Neural progenitor cell (in vitro differentiated cells): ENCODE measurements around the gene E2F3. TPM values are rescaled to one million over a fixed set of nuclear protein-coding genes. Genes with fewer than 3 reads are reported as not detected.

ENCODE experiments used
- DNase-seq: peaks from one replicate; pipeline ENCODE4 v3.0.0-alpha.2; 2016; ENCODE audit warnings: low spot score
- H2AFZ ChIP-seq: fragments of 200-600 bp; sonication (generic); replicated peaks from 2 replicates; pipeline ENCODE4 v1.6.1; 2016; ENCODE audit warnings: antibody characterized with exemption
- H3F3A ChIP-seq: fragments of 200-600 bp; sonication (generic); 2 replicates; pipeline ENCODE4 v1.6.1; 2016; ENCODE audit warnings: antibody characterized with exemption, low read depth
- H3K27ac ChIP-seq: fragments of 200-600 bp; sonication (generic); 2 replicates; pipeline ENCODE4 v1.5.1; 2016; ENCODE audit warnings: mild to moderate bottlenecking
- H3K27me3 ChIP-seq: fragments of 200-600 bp; sonication (generic); 2 replicates; pipeline ENCODE4 v1.6.1; 2016; ENCODE audit warnings: mild to moderate bottlenecking, moderate library complexity
- H3K36me3 ChIP-seq: fragments of 200-600 bp; sonication (generic); 2 replicates; pipeline ENCODE4 v1.5.1; 2016
- H3K4me1 ChIP-seq: fragments of 200-600 bp; sonication (generic); 2 replicates; pipeline ENCODE4 v1.6.1; 2016; ENCODE audit warnings: mixed run types
- H3K4me2 ChIP-seq: fragments of 200-600 bp; sonication (generic); 2 replicates; pipeline ENCODE4 v1.6.1; 2016
- H3K4me3 ChIP-seq: fragments of 200-600 bp; sonication (generic); 2 replicates; pipeline ENCODE4 v1.5.1; 2016
- H3K79me2 ChIP-seq: fragments of 200-600 bp; sonication (generic); 2 replicates; pipeline ENCODE4 v1.6.1; 2016; ENCODE audit warnings: low read depth
- H3K9ac ChIP-seq: fragments of 200-600 bp; sonication (generic); 2 replicates; pipeline ENCODE4 v1.6.1; 2016
- H3K9me3 ChIP-seq: fragments of 200-600 bp; sonication (generic); 2 replicates; pipeline ENCODE4 v1.5.1; 2016; ENCODE audit warnings: low read depth
- H4K20me1 ChIP-seq: fragments of 200-600 bp; sonication (generic); 2 replicates; pipeline ENCODE4 v1.6.1; 2016; ENCODE audit warnings: low read depth
- H3K27ac Mint-ChIP-seq: 3 replicates; pipeline ENCODE4 v1.8.0; 2021; ENCODE audit warnings: mixed read lengths
- H3K27me3 Mint-ChIP-seq: 2 replicates; pipeline ENCODE4 v1.8.0; 2022; ENCODE audit warnings: low read depth, mild to moderate bottlenecking, inconsistent platforms, moderate library complexity, mixed read lengths; ENCODE audit not compliant: insufficient read depth
- H3K36me3 Mint-ChIP-seq: 3 replicates; pipeline ENCODE4 v1.8.0; 2021; ENCODE audit warnings: mixed read lengths
- H3K4me1 Mint-ChIP-seq: 3 replicates; pipeline ENCODE4 v1.8.0; 2021; ENCODE audit warnings: mixed read lengths
- H3K4me3 Mint-ChIP-seq: 3 replicates; pipeline ENCODE4 v1.8.0; 2021; ENCODE audit warnings: mild to moderate bottlenecking, moderate library complexity, mixed read lengths
- H3K9me3 Mint-ChIP-seq: 3 replicates; pipeline ENCODE4 v1.8.0; 2020; ENCODE audit warnings: mixed read lengths
- EZH2 ChIP-seq: fragments of 200-600 bp; sonication (generic); IDR thresholded peaks from 2 replicates; pipeline ENCODE4 v1.6.1; 2017; ENCODE audit warnings: antibody characterized with exemption, mild to moderate bottlenecking, moderate library complexity
- EZH2phosphoT487 ChIP-seq: fragments of 200-600 bp; sonication (generic); IDR thresholded peaks from 2 replicates; pipeline ENCODE4 v1.6.1; 2017; ENCODE audit warnings: antibody characterized with exemption
- total RNA-seq: library from RNA; depleted of rRNA; stranded (reverse); fragments of >200 nt; gene quantifications from 2 replicates; pipeline ENCODE4 v1.2.3, GENCODE V29; 2015; ENCODE audit warnings: low replicate concordance
- TF ChIP-seq, protein P1 (sequence below): fragments of 200-600 bp; sonication (generic); IDR thresholded peaks from 2 replicates; pipeline ENCODE4 v1.5.1; 2017; ENCODE audit warnings: antibody characterized with exemption, mild to moderate bottlenecking

Gene E2F3
- total RNA-seq, 1 donor from 2014 or later = 35.7 TPM

DNA sequence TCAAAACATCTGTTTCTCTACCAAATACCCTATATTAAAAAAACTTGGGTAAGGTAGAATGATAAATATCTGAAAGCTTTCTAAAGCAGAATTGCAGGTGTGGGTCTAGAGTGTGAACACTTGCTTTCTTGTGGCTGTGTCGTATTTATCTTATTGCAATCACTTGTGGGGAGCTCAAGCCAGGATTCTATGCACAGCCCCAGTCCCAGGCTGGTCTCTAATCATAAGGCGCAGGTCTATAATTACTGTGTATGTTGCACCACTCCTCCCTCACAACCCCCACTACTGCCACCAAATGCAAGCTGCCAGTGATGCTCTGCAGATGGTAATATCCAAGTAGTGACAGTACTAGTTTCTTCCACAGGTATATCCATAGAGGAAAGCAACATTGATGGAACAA lies 2.2 kb upstream of the E2F3 start:
- no peak for TF ChIP-seq EZH2phosphoT487
- TF ChIP-seq, protein P1, sequence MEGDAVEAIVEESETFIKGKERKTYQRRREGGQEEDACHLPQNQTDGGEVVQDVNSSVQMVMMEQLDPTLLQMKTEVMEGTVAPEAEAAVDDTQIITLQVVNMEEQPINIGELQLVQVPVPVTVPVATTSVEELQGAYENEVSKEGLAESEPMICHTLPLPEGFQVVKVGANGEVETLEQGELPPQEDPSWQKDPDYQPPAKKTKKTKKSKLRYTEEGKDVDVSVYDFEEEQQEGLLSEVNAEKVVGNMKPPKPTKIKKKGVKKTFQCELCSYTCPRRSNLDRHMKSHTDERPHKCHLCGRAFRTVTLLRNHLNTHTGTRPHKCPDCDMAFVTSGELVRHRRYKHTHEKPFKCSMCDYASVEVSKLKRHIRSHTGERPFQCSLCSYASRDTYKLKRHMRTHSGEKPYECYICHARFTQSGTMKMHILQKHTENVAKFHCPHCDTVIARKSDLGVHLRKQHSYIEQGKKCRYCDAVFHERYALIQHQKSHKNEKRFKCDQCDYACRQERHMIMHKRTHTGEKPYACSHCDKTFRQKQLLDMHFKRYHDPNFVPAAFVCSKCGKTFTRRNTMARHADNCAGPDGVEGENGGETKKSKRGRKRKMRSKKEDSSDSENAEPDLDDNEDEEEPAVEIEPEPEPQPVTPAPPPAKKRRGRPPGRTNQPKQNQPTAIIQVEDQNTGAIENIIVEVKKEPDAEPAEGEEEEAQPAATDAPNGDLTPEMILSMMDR = no peak
- TF ChIP-seq EZH2 = no peak
- Histone ChIP-seq H3K27me3 (no peaks in the 10 kb centered on the region), H3K9ac (no peak overlapping the region), H4K20me1 (peaks cover 4% of the 10 kb centered on the region), H3K79me2 (peaks cover 28% of the 10 kb centered on the region), H3K4me2 (no peak overlapping the region), H3K4me1 (no peaks in the 10 kb centered on the region), H3K4me3 (no peak overlapping the region), H2AFZ (no peak overlapping the region), H3K9me3 (no peaks in the 10 kb centered on the region), H3K36me3 (no peaks in the 10 kb centered on the region), H3K27ac (no peak overlapping the region), H3F3A (peaks cover 15% of the 10 kb centered on the region)
- Mint-ChIP-seq H3K27ac (no peak overlapping the region), H3K36me3 (no peaks in the 10 kb centered on the region), H3K4me1 (peaks cover 12% of the 10 kb centered on the region), H3K9me3 (no peaks in the 10 kb centered on the region), H3K4me3 (no peak overlapping the region), H3K27me3 (peaks cover 6% of the 10 kb centered on the region)
- no peak for DNase-seq

DNA sequence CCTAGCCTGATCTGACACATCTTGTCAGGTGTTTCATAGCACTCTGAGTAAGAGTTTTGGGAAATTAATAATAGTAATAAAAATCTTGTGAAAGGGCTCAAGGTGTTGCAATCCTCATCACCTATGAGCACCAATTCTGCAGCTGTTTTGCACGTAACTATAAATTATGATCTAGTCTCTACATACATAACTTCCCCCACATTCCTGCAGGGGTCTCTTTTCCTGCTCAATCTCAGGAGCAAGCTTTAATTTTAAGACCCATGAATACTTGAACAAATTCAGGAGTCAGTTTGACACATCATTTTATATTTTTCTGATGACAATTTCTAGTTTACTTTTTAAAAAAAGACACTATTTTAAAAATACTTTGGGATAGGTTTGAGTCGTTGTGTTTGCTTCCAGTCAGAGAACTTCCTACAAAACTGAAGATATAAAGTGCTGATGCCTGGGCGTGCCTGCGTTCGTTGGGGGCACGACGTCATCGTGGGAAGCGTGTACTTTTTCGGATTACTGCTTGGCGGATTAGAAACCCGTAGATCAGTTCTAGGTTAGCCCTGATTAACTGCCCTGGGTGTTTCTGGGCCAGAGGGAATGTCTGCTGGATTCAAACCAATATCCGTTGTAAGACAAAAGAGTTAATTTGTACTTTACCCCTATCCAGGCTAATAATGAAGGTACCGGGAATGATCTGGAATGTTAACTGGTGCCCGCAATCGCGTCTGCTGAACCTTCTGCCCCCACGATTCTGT lies 1.0 kb upstream of the E2F3 start:
- peaks cover 3% of the 10 kb centered on the region for H3K36me3 Mint-ChIP-seq
- H3K4me3 Mint-ChIP-seq = peak overlapping the region; percentile 90
- Histone ChIP-seq H2AFZ (peak overlapping the region; percentile 54), H3K27ac (no peak overlapping the region), H3K4me2 (peak overlapping the region; percentile 76), H3K9me3 (no peaks in the 10 kb centered on the region), H3K79me2 (peaks cover 39% of the 10 kb centered on the region), H3K36me3 (no peaks in the 10 kb centered on the region), H3K4me3 (peak overlapping the region; percentile 50), H3K27me3 (no peaks in the 10 kb centered on the region), H4K20me1 (peaks cover 15% of the 10 kb centered on the region), H3K9ac (no peak overlapping the region), H3K4me1 (no peaks in the 10 kb centered on the region), H3F3A (peaks cover 15% of the 10 kb centered on the region)
- H3K27me3 Mint-ChIP-seq = peaks cover 6% of the 10 kb centered on the region
- peaks cover 18% of the 10 kb centered on the region for H3K4me1 Mint-ChIP-seq
- peak; percentile 16 for DNase-seq
- H3K27ac Mint-ChIP-seq = peak overlapping the region; percentile 8
- no peaks in the 10 kb centered on the region for H3K9me3 Mint-ChIP-seq
- no peak for TF ChIP-seq EZH2
- TF ChIP-seq, protein P1 = peak; percentile 55

DNA sequence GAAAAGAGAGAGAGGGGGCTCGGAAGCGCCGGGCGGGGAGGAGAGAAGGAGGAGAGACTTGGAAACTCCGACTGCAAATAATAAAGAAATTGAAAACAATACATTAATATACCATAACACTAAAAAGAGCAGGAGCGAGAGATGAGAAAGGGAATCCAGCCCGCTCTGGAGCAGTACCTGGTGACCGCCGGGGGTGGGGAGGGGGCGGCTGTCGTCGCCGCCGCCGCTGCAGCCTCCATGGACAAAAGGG lies 338 bp downstream of the E2F3 start:
- H4K20me1 ChIP-seq = peaks cover 28% of the 10 kb centered on the region
- Mint-ChIP-seq H3K27ac (peak overlapping the region; percentile 97), H3K4me3 (peak overlapping the region; percentile 90), H3K9me3 (no peaks in the 10 kb centered on the region), H3K4me1 (peaks cover 18% of the 10 kb centered on the region), H3K36me3 (peaks cover 11% of the 10 kb centered on the region), H3K27me3 (peaks cover 6% of the 10 kb centered on the region)
- peaks cover 15% of the 10 kb centered on the region for H3F3A ChIP-seq
- peak overlapping the region; percentile 97 for H3K9ac ChIP-seq
- DNase-seq = no peak
- peak overlapping the region; percentile 94 for H3K4me2 ChIP-seq
- peak overlapping the region; percentile 90 for H3K4me3 ChIP-seq
- no peaks in the 10 kb centered on the region for H3K9me3 ChIP-seq
- peak overlapping the region; percentile 99 for H3K27ac ChIP-seq
- H3K36me3 ChIP-seq = no peaks in the 10 kb centered on the region
- peaks cover 53% of the 10 kb centered on the region for H3K79me2 ChIP-seq
- peak overlapping the region; percentile 27 for H2AFZ ChIP-seq
- no peaks in the 10 kb centered on the region for H3K4me1 ChIP-seq
- no peaks in the 10 kb centered on the region for H3K27me3 ChIP-seq
- TF ChIP-seq EZH2phosphoT487 (no peak), EZH2 (no peak)
- TF ChIP-seq, protein P1 = no peak
